Measurements from ENCODE around the gene NFIA.
"Not testable (repeated sequence)": the region's sequence is repeated elsewhere in the genome, so short reads cannot be mapped to it uniquely, and the experiment has no call there.

NFIA gene

DNA sequence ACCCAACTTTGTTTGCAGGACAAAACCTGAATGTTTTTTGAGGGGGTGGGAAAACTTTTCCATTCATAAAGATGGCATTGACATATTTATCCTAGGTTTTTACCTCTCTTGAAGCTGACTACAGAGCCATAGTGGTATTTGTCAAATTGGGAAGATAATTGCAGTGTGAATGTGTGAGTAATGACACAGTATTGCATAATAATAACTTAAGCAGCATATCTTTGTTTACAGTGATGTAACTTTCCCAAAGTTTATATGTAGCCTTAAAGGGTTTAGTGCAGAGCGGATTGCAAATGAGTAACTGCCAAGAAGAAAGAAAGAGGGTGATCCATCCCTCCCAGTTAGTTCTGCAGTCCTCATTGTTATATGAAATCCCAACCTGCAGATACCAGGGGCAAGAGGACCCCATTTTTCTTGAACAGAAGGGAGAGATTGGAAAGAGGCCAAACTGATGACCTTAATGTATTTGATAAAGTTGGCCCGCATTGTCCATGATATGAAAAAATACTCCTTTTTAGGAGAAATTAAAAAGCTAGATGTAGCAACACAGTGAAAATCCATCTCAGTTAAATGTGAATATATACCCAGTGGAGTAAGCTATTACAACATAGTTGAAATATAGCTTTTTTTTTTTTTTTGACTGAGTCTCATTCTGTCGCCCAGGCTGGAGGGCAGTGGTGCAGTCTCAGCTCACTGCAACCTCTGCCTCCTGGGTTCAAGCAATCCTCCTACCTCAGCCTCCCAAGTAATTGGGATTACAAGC lies 23.7 kb upstream of the NFIA start:
- DNase-seq (ENCODE audit: low read depth) = no peak

DNA sequence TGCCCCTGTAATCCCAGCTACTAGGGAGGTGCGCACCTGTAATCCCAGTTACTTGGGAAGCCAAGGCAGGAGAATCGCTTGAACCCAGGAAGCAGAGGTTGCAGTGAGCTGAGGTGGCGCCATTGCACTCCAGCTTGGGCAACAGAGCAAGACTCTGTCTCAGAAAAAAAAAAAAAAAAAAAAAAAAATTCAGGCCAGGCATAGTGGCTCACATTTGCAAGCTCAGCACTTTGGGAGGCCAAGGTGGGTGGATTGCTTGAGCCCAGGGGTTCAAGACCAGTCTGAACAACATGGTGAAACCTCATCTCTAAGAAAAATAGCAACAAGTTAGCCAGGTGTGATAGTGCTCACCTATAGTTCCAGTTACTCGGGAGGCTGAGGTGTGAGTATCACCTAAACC lies 20.8 kb upstream of the NFIA start:
- DNase-seq (ENCODE audit: low read depth) = not testable (repeated sequence)

DNA sequence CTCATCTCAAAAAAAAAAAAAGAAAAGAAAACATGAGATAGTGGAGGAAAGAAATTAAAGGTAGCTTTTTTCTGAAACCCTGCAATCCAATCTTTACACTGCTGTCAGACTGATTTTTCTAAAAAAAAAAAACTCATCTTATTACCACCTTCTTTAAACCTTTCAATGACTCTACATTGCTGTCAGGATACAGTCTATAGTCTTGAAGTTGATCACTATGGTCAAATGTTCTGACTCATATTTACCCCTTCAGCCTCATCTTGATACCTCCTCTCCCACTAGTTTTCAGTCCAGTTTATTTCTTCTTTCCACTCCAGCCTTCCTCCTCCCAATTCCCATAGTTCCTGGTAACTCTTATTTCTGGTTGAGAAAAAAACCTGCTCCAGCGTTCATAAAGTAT lies 17.7 kb upstream of the NFIA start:
- no peak for DNase-seq (ENCODE audit: low read depth)

DNA sequence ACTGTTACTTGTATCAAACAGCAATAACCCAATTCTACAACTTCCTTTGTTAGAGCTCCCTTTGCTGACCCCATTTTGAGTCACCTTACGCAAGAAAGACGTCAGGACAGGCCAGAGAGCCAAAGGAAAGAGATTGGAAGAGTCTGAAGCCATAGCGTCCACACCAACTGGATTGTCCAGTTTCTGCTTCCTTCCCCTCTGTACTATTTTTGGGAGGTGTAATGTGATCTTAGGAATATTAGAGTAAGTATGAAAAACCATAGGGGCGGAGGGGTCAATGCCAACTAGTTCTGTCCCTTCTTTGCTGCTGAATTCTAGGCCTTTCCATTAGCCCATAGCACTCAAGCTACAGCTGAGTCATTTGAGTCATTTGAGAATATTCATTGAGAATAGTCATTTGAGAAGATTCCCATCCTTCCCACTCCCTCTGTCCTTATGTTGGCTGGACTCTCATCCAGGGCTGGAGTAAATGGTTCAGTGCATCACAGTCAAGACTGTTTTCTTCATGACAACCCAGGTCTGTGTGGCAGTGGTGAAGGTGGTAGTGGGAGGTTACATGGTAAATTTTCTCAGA lies 14.8 kb upstream of the NFIA start:
- no peak for DNase-seq (ENCODE audit: low read depth)

DNA sequence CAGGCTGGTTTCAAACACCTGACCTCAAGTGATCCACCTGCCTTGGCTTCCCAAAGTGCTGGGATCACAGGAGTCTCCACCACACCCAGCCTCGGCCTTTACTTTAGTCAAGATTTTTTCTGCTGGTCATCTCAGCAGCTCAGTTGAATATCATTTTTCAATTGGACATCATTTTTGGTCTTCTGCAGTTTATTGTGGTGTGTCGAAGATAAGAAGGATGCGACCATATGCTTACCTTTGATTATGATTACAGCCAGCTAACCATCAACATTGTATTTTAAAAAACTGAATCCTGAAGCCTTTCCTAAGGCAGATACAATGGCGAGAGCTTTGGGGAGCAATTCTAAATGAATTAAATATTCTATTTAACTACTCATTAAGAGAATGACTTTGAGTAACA lies 12.3 kb upstream of the NFIA start:
- no peak for DNase-seq (ENCODE audit: low read depth)

DNA sequence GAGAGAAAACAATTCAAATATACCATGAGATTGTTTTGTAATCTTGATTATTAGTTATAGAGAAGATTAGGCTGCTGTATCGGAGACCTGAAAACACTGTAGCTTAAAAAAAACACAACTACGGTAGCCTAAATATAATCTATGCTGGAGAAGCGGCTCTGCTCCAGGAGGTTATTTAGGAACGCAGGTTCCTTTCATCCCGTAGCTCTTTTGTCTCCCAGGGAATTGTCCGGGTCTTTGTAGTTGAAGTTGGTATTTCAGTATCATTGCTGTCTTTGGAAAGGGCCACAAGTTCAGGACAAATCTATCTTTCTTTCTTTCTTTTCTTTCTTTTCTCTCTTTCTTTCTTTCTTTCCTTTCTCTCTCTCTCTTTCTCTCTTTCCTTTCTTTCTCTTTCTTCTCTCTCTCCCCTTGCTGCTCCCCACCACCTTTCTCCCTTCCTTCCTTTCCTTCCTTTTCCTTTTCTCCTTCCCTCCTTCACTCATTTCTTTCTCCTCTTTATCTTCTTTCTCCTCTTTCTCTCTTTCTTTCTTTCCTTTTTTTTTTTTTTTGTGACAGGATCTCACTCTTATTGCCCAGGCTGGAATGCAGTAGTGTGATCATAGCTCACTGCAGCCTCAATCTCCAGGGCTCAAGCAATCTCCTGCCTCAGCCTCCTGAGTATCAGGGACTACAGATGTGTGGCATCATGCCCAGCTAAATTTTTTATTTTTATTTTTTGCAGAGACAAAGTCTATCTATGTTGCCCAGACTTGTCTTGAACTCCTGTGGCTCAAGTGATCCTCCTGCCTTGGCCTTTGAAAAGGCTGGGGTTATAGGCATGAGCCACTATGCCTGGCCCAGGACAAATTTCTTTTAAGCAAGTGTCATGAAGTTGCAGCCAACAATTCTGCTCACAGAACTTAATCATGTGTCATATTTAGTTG lies 10.9 kb upstream of the NFIA start:
- DNase-seq (ENCODE audit: low read depth) = no peak

DNA sequence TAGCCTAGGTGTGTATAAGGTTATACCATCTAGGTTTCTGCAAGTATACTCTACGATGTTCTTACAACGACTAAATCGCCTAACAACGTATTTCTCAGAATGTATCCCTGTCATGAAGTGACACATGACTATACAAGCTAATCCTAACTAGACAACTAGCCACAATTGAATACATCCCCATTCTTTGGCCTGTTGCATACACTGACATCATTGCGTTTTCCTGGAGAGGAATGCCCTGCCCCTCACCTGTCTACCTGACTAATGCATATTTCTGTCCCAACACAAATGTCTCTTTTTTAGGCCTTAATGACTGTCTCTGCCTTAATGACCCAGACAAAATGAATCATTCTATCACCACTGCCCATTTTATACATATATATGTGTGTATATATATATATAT lies 8.5 kb upstream of the NFIA start:
- no peak for DNase-seq (ENCODE audit: low read depth)

DNA sequence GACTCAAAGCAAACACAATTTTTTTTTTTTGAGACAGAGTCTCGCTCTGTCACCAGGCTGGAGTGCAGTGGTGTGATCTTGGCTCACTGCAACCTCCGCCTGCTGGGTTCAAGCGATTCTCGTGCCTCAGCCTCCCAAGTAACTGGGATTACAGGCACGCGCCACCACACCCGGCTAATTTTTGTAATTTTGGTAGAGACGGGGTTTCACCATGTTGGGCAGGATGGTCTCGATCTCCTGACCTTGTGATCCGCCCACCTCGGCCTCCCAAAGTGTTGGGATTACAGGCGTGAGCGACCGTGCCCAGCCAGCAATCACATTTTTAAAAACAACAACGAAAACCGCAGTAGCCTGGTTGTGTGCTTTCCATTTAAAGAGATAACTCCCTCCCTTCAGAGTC lies 6.5 kb upstream of the NFIA start:
- DNase-seq (ENCODE audit: low read depth) = not testable (repeated sequence)

DNA sequence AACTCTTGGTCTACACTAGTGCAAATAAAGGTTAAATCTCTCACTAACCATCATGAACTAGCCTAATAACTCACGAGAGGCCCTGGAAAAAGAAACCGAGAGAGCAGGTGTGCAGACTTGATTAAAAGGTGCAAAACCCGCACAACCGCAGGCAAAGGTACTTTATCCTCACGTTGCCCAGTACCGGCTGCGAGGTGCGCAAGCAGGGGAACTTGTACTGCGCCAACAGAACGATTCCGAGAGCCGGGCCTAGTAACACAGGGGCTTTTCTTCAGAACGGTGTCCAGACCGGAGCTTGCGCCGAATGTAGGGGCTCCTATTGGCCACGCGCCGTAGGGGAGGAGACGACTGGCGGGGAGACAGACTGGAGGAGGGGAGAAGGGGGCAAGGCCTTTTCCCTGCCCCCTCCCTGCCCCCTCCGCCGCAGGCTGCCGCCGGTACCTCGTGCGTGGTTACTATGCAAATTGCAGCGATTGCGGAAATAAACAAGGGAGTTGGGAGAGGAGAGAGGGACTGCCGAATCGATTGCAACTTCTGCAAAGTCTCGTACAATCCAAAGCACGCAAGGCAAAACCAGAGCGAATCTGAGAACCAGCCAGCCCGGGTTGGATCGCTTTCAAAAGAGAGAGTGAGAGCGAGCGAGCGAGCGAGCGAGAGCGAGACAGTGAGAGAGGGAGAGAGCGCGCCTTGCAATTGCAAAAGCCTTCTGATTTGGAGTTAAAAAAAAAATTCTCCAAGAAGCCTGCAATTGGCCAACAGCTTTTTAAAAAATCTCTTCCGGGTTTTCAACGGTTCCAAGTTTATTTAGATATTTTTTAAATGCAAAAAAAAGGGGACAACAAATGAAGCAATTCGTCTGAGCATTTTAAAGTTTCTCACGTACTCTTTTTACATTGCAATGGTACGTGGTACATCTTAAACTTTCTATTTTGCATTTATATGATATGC lies 5.4 kb upstream of the NFIA start:
- peak; percentile 60 for DNase-seq (ENCODE audit: low read depth)

DNA sequence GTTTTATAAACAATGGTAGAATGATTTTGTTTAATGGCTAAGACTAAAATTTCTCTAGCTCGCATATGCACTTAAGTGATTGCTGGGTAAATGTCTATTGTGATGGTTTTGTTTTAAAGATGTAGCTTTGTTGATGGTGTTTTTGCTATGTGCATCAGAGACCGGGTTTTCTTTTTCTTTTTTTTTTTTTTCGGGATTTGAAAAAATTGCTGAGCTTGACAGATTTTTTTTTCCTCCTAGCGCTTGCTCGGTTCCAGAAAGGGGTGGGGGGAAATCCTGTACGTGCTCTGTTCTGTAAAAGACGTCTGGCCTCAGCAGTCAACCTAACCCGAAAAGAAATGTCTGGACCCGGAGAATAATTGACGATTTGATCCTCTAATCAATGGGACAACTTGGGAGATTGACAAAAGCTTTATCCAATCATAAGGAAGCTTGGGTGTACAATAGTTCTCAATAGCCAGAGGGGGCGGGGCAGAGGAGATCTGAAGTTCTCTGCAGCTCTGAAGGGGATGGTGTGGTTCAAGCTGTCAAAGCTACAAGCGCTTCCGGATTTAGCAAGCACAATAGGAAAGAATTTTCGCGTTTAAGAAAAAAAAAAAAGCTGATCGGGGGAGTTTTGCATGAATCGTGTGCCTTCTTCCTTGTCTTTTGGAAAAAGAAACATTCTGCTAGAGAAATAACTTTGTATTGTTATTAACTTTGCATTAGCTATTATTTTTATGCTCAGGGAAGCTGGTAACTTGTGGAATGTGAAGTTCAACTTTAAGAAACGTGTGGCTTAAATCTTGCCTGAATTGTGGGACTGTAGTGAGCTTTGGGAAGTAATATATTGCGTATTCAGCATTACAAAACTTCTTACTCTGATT lies 4.5 kb upstream of the NFIA start:
- peak; percentile 100 for DNase-seq (ENCODE audit: low read depth)

DNA sequence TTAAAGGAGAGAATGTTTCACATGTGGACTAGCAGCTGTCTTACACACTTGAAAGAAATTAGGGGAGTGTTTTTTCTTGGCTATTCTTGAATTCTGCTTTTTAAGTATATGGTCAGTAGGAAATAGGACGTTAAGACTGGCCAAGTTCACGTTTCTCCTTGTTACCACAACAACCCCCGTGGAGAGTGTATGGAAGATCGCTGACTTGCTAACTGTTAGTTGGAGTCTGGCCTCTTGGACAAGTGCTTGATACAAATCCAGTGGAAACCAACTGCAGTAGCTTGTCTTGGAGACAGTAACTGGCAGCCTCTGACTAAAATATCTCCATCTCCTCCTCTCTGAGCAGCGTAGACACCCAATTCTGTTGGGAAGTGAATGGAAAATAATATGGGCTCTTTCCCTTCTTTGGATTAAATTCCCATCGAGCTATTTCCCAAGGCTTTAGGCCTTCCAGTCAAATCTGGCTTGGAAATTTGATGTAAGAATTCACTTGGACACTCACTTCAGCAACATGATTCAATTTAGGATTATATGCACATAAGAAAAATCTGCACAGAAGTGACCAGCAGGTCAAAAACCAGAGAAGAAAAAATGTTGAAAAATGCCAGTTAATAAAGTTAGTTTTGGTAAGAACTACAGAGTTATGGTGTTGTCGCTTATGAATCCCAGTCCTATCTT lies 3.6 kb upstream of the NFIA start:
- DNase-seq (ENCODE audit: low read depth) = no peak

DNA sequence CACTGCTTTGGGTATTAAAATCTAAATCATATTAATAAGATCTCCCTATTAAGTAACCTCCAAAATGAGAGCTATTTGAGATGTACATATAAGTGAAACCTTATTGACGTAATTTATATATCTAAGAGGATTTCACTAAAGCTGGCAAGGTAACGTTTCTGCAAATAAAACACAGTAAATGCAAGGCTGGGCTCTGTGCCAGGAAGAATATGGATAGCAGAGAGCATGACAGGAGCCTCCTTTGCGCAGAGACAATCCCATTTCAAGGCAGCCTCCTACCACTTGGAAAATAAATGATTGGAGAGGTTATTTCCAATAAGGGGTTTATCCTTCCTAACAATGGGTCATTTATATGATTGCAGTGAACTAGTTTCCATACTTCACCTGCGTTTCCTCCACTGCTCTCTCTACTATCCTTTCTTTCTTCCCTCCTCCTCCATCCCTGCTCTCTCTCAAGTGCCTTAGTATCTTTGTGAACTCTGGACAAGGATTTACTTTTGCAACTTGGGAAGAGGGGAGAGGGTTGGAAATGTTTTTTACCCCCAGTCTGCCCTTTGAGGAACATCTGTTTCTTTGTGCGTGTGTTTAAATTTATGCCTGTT lies 3.0 kb upstream of the NFIA start:
- DNase-seq (ENCODE audit: low read depth) = no peak

DNA sequence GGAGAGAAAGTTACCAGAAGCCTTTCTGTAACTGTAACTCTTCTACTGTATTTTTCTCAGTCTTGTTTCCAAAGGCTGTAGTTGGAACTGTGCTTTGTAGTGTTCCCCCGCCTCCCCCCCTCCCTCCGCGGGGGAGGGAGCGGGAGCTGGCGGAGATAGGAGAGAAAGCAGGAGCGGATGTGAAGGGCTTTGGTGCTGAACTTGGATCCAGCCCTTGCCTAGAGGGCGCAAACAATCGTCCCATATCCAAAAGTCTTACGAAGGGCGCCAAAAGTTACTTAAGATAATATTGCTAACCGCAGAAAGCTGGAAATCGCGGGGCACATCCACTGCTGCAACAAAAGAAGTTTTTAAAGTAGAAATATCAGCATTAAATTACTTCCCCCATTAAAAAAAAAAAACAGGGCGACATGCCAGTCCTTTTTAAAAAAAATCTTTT lies 2.4 kb upstream of the NFIA start:
- no peak for DNase-seq (ENCODE audit: low read depth)

DNA sequence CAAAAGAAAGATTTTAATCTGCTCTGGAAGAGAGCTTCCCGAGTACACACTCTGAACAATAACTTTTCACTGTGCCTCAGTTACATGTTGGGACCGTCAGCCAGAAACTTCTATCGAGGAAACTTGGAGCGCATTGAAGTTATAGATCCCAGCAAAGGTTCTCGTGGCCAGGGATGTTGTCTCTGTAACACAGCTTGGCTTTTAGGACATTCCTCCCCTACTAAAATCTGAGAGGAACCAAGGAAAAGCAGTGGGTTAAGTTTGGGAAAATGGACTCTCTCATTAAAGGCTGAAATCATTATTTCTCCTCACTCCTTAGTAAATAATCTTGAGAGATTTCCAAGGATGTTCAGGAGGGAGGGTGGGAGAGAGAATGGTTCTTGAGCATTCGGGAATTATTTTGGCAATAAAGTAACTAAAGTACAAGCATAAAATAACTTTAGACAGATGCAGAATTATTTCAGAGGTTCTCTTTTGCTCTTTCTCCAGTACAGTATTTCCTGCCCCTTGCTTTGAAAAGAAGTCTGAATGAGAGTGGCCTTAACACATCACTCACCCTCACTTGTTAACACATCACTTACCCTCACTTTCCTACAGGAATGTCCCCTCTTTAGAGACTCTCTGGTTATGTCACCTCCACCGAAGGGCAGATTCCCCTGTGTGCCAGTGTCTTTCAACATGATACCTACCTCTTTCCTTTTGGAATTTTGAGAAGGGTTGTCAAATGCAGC lies 1.8 kb upstream of the NFIA start:
- DNase-seq (ENCODE audit: low read depth) = no peak

DNA sequence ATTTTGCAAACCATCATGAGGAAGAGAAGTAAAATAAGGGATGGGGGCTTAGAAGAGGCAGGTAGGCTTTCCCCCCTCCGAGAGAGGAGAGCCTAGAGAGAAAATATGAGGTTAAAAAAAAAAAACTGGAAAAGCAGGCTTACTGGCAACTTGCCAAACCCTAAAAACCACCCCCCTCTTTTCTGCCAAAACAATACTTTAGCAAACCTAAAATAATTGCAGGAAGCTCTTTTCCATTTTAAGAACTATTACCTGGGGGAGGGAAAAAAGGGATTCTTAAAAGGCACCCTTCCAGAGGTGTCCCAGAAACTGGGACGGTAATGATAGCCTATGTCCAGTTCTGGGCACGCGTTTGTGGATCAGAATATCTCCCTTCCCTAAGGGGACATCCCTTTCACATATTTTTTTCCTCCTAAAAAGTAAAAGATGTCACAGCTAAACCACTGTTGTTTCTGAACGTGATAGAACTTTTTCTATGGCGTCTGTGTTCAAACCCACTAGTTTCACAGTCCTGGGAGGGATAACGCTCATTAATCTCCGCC lies 1.1 kb upstream of the NFIA start:
- no peak for DNase-seq (ENCODE audit: low read depth)

DNA sequence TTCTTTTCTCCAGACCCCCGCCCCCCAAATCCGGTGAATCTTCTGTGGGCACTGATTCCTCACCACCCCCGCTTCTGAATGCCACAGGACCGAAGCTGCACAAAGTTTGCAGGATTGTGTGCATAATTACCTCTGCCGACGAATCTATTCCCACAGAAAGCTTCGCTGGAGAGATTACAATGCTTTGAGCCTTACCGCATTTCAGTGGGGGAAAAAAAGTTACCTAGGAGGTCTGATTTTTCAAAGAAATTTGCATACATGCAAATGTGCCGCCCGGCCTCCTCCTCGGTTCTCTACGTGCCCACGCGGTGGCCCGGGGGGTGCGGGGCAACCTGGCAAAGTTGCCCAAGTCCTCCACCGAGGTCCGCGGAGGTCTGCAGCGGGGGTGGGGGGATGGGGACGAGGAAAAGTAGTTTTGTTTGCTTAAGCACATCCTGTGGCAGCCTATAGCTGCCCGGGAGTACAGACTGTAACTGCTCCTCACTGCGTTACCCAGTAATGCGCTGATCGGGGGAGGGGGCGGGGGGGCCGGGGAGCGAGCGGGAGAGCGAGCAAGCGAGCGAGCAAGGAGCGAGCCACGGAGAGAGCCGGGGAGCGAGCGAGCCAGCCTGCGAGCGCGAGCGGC lies 563 bp upstream of the NFIA start:
- no peak for DNase-seq (ENCODE audit: low read depth)

DNA sequence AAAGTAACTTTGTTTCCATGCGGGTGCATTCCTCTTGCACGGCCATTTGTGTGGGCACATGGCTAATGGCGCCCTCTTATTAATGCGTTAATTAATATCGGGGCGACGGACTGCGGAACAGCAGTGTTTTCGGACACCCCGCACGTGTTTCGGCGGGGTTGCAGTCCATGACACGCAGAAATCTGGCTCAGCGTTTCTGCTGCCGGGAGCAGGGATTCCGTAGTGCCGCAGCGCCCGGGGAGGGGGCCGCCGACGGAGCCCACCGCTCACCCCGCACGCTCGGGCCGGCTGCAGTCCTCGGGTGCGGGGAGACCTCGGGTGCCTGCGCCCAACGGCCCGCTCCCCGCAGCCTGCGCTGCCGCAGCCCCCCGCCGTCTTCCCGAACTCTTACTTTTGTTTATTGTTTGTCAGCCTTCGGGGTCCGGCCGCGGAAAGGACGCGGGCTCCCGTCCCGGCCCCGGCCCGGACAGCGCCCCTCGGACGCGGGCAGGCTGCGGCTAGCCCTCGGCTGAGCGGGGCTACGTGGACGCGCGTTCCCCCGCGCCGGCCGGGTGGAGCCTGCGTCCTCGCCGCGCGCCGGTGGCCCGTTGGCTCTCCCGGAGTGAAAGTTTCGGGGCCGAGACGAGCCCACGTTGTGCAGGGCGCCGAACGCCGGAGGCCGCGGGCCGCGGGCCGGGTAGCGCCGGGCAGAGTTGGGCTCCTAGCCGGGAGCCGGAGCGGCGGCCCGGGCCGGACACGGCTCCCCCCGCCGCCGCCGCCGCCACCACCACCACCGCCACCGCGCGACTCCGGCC lies 849 bp downstream of the NFIA start:
- DNase-seq (ENCODE audit: low read depth) = no peak
